Hematopoietic multipotent progenitor cell treated with erythropoietin and hydrocortisone succinate and interleukin-3 and kit ligand, for 15 days (in vitro differentiated cells): ENCODE data around the gene TTC33.
"Not testable (repeated sequence)": the region's sequence is repeated elsewhere in the genome, so short reads cannot be mapped to it uniquely, and the experiment has no call there.

Source experiments
- DNase-seq: peaks from one replicate; pipeline ENCODE4 v3.0.0-alpha.2; 2015; ENCODE audit warnings: low spot score

The TTC33 gene

GRCh38 chr5:40679913-40680681, 75.7 kb downstream of the TTC33 start, which contains the start of gene PTGER4:
TSS of gene PTGER4 (plus strand) at chr5:40679915. CDS start at chr5:40680994, 1,079 bp downstream.
- DNase-seq: no peak

GRCh38 chr5:40679148-40679912, 76.4 kb downstream of the TTC33 start:
- DNase-seq: peak; percentile 41

GRCh38 chr5:40678460-40679147, 77.2 kb downstream of the TTC33 start:
- no peak for DNase-seq

- no peak for DNase-seq
Observed at GRCh38 chr5:40678026-40678425, 77.7 kb downstream of the TTC33 start.

- no peak for DNase-seq
Observed at GRCh38 chr5:40677456-40677855, 78.3 kb downstream of the TTC33 start.

GRCh38 chr5:40676613-40677343, 79.0 kb downstream of the TTC33 start:
- no peak for DNase-seq

- no peak for DNase-seq
Observed at GRCh38 chr5:40675396-40676133, 80.2 kb downstream of the TTC33 start.

- DNase-seq: no peak
Observed at GRCh38 chr5:40674661-40675235, 81.0 kb downstream of the TTC33 start.

GRCh38 chr5:40672425-40672824, 83.3 kb downstream of the TTC33 start:
- no peak for DNase-seq

- no peak for DNase-seq
Observed at GRCh38 chr5:40669606-40670390, 86.0 kb downstream of the TTC33 start.

GRCh38 chr5:40667161-40667663, 88.5 kb downstream of the TTC33 start:
- DNase-seq: no peak

- DNase-seq: no peak
Observed at GRCh38 chr5:40666657-40667056, 89.1 kb downstream of the TTC33 start.

GRCh38 chr5:40665635-40666298, 90.0 kb downstream of the TTC33 start:
- no peak for DNase-seq

- DNase-seq: no peak
Observed at GRCh38 chr5:40660751-40661150, 95.0 kb downstream of the TTC33 start.

- no peak for DNase-seq
Observed at GRCh38 chr5:40656766-40657165, 99.0 kb downstream of the TTC33 start.

- DNase-seq: not testable (repeated sequence)
Observed at GRCh38 chr5:40656091-40656490, 99.7 kb downstream of the TTC33 start.

- DNase-seq: no peak
Observed at GRCh38 chr5:40655138-40655537, 100.6 kb downstream of the TTC33 start.

- no peak for DNase-seq
Observed at GRCh38 chr5:40654377-40654991, 101.3 kb downstream of the TTC33 start.
